Measurements from ENCODE around the gene CCDC197. TPM values are rescaled to one million over a fixed set of nuclear protein-coding genes. Genes with fewer than 3 reads are reported as not detected.

The CCDC197 gene
- total RNA-seq, 1 experiment from 2014 or later = not detected

- Histone ChIP-seq H2AK5ac (ENCODE audit: insufficient read length, low read length) (no peak overlapping the region), H3K79me1 (ENCODE audit: insufficient read depth, low read depth, low read length, poor library complexity, severe bottlenecking) (no peaks in the 10 kb centered on the region), H2BK15ac (ENCODE audit: low read depth, low read length) (no peak overlapping the region), H2AFZ (ENCODE audit: low read length) (no peak overlapping the region), H3T11ph (ENCODE audit: low read length) (no peak overlapping the region), H3K4me1 (ENCODE audit: insufficient read depth, low read length) (no peaks in the 10 kb centered on the region), H3K9me3 (ENCODE audit: control insufficient read depth, low read depth, low read length) (no peaks in the 10 kb centered on the region), H3K4me2 (ENCODE audit: insufficient read depth, insufficient read length, low read length) (no peak overlapping the region), H3K4ac (ENCODE audit: low read depth, low read length) (no peak overlapping the region), H3K23ac (ENCODE audit: insufficient read length, low read depth, low read length) (no peak overlapping the region), H4K8ac (replicated peaks; ENCODE audit: insufficient read length, low read depth, low read length) (no peak overlapping the region), H3K79me2 (ENCODE audit: insufficient read depth, low read length) (no peaks in the 10 kb centered on the region), H3K9ac (ENCODE audit: extremely low read depth, insufficient read length, low read length) (no peak overlapping the region), H3K56ac (ENCODE audit: insufficient read length, low read depth, low read length) (no peak overlapping the region), H2BK12ac (ENCODE audit: insufficient read length, low read depth, low read length) (no peak overlapping the region), H3K18ac (ENCODE audit: insufficient read length, low read depth, low read length) (no peak overlapping the region), H2BK20ac (ENCODE audit: low read depth, low read length, poor library complexity, severe bottlenecking) (no peak overlapping the region), H3K27ac (ENCODE audit: insufficient read length, low read depth, low read length) (no peak overlapping the region), H4K5ac (ENCODE audit: insufficient read length, low read depth, low read length) (no peak overlapping the region), H2BK5ac (ENCODE audit: insufficient read length, low read length) (no peak overlapping the region), H4K91ac (ENCODE audit: insufficient read length, low read depth, low read length) (no peak overlapping the region), H4K20me1 (ENCODE audit: control insufficient read depth, insufficient read depth, insufficient read length) (peaks cover 2% of the 10 kb centered on the region), H2BK120ac (ENCODE audit: low read depth, low read length, poor library complexity, severe bottlenecking) (no peak overlapping the region), H3K23me2 (ENCODE audit: insufficient read length, low read depth, low read length, poor library complexity, severe bottlenecking) (no peaks in the 10 kb centered on the region), H3K27me3 (ENCODE audit: insufficient read depth, low read length) (no peaks in the 10 kb centered on the region), H3K14ac (ENCODE audit: insufficient read depth, low read length) (no peak overlapping the region)
- Mint-ChIP-seq H3K36me3 (ENCODE audit: insufficient read depth in 1 of 3, low read depth in 3 of 3) (no peaks in the 10 kb centered on the region), H3K9me3 (no peaks in the 10 kb centered on the region), H3K4me1 (no peaks in the 10 kb centered on the region), H3K4me3 (no peak overlapping the region), H3K27me3 (ENCODE audit: low read depth) (no peaks in the 10 kb centered on the region; the same call in 1 of the 2 replicates), H3K27ac (no peak overlapping the region)
- no peak for TF ChIP-seq CTCF (conservative IDR thresholded peaks at IDR 0.05)
- DNase-seq = no peak
- WGBS (ENCODE audit: extremely low coverage, insufficient read length, low lambda C conversion rate) = no CpG with 5 or more reads among the region's 3 CpGs
These were observed 31.1 kb upstream of the CCDC197 start for GRCh38 chr14:93965946-93966474.

All from H9 (cell line).